Hepatocyte (in vitro differentiated cells): Measurements from ENCODE around the gene DENND1A.

Experiments used
- CTCF ChIP-seq: fragments of 200-600 bp; sonication (generic); IDR thresholded peaks from 2 replicates; pipeline ENCODE4 v1.5.1; 2016; ENCODE audit warnings: antibody characterized with exemption, mild to moderate bottlenecking; ENCODE audit not compliant: poor library complexity
- EZH2 ChIP-seq: fragments of 200-600 bp; sonication (generic); IDR thresholded peaks from 2 replicates; pipeline ENCODE4 v1.6.1; 2016; ENCODE audit warnings: antibody characterized with exemption, mild to moderate bottlenecking, borderline replicate concordance
- EZH2phosphoT487 ChIP-seq: fragments of 200-600 bp; sonication (generic); IDR thresholded peaks from one replicate; pipeline ENCODE4 v1.6.1; 2018; ENCODE audit warnings: antibody characterized with exemption, mild to moderate bottlenecking, low read depth, moderate library complexity; ENCODE audit not compliant: unreplicated experiment, severe bottlenecking

DNA sequence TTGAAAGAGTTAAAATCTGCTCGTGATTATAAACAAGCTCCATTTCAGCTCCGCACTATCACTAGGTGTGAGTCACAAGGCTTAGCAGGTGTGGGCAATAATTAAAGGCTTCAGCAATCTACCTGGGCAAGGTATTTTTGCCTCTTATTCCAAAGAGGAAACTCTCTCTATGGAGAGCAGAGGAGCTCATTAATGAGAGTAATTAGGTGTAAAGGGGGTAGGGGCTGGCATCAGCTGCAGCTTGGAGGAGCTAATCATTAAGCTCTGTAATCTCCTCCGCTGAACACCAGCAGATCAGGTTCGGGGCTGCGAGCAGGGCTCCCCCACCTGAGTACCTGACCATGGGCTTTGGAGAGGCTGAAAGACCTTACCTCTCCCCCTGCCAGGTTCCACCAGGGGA is 444.7 kb downstream of the DENND1A start:
- TF ChIP-seq CTCF (no peak), EZH2phosphoT487 (no peak), EZH2 (no peak)
